ENCODE results near the gene KDM3A. TPM values are rescaled to one million over a fixed set of nuclear protein-coding genes. Genes with fewer than 3 reads are reported as not detected.

Gene KDM3A
- total RNA-seq, 4 donors from 2014 or later = 39.9 to 62.1 (median 52.0) TPM

DNA sequence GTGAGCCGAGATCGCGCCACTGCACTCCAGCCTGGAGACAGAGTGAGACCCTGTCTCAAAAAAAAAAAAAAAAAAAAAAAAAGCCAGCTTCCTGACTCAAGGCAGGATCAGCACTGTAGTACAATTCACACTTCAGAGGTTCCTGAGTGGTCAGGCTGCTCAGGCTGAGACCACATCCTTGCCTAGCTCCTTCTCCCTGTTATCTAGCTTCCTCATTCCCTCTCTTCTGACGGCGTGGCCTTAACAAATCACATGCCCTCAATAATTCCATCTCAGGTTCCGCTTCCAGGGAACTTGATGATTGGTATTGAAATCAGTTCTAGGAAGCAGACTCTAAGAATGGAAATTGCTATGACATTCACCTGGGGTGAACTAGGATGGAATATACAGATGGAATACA is 29.8 kb upstream of the KDM3A start:
- no peaks in the 10 kb centered on the region for H3K9me3 ChIP-seq
- H3K27ac ChIP-seq = no peak overlapping the region
- H3K4me3 ChIP-seq = no peak overlapping the region
- no peak for DNase-seq (ENCODE audit: low spot score in 2 of 2)
- H3K27me3 ChIP-seq = no peaks in the 10 kb centered on the region
- 75 to 82% methylated on average over 6 of the region's 6 CpGs for WGBS, 2 donors
- H3K4me1 ChIP-seq = no peaks in the 10 kb centered on the region
- no peak for TF ChIP-seq POLR2A (IDR thresholded peaks at IDR 0.05)
- TF ChIP-seq, protein P1, sequence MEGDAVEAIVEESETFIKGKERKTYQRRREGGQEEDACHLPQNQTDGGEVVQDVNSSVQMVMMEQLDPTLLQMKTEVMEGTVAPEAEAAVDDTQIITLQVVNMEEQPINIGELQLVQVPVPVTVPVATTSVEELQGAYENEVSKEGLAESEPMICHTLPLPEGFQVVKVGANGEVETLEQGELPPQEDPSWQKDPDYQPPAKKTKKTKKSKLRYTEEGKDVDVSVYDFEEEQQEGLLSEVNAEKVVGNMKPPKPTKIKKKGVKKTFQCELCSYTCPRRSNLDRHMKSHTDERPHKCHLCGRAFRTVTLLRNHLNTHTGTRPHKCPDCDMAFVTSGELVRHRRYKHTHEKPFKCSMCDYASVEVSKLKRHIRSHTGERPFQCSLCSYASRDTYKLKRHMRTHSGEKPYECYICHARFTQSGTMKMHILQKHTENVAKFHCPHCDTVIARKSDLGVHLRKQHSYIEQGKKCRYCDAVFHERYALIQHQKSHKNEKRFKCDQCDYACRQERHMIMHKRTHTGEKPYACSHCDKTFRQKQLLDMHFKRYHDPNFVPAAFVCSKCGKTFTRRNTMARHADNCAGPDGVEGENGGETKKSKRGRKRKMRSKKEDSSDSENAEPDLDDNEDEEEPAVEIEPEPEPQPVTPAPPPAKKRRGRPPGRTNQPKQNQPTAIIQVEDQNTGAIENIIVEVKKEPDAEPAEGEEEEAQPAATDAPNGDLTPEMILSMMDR (IDR thresholded peaks at IDR 0.05) = no peak
- TF ChIP-seq EP300 (IDR thresholded peaks at IDR 0.05) = no peak
- no peaks in the 10 kb centered on the region for H3K36me3 ChIP-seq

DNA sequence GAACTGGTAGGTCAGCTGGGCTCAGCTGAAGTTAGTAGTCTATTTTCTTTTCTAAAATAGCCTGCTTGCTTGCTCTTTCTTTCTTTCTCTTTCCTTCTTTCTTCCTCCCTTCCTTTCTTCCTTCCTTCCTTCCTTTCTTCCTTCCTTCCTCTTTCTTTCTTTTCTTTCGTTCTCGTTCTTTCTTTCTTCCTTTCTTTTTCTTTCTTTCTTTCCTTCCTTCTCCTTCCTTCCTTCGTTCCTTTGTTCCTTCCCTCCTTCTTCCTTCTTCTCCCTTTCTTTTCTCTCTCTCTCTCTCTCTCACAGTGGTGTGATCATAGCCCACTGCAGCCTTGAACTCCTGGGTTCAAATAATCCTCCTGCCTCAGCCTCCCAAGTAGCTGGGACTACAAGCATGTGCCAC is 29.2 kb upstream of the KDM3A start:
- Histone ChIP-seq H3K4me3 (no peak overlapping the region), H3K9me3 (no peaks in the 10 kb centered on the region), H3K27ac (no peak overlapping the region), H3K4me1 (no peaks in the 10 kb centered on the region), H3K36me3 (no peaks in the 10 kb centered on the region), H3K27me3 (no peaks in the 10 kb centered on the region)
- 83 to 85% methylated on average over 3 of the region's 3 CpGs for WGBS, 2 donors
- no peak for DNase-seq (ENCODE audit: low spot score in 2 of 2)
- TF ChIP-seq POLR2A (IDR thresholded peaks at IDR 0.05) (no peak), EP300 (IDR thresholded peaks at IDR 0.05) (no peak)
- TF ChIP-seq, protein P1 (IDR thresholded peaks at IDR 0.05) = no peak

DNA sequence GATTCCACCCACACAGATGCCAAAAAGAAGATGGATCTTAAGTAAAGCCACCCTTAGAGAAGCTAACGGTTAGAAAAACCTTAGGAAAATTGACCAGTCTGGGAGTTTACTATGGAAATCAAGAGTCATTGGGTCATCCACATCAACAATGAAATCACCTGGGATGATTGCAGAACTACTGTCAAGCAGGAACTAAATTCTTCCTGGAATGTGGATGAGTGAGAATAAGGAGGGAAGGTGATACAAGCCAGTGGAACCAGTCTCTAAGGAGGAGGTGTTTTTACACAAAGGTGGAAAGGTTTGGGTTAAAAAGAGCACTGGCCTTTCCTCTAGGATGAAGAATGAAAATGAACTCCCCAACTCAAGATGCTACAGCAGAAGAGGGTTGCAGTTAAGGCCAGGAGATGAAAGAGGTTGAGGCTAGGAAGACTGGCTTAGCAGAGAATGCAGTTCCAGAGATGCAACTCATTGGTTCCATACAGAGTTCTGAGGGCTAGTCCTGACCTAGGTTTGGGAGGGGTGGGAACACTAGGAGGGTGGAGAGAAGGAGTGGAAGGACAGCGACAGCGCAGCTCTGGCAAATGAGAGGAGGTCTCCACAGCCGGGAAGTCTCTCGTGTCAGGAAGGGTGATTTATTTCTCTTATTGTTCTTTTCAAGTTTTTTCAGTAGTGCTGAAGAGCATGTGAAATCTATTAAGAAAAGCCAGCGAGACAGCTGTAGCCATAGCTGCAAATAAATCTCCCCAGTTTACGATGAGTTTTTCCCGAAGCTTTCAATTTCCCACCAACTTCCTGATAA is 27.7 kb upstream of the KDM3A start:
- 17 to 19% methylated on average over 8 of the region's 8 CpGs for WGBS, 2 donors
- no peaks in the 10 kb centered on the region for H3K9me3 ChIP-seq
- no peak overlapping the region for H3K27ac ChIP-seq
- H3K27me3 ChIP-seq = no peaks in the 10 kb centered on the region
- no peaks in the 10 kb centered on the region for H3K36me3 ChIP-seq
- no peaks in the 10 kb centered on the region for H3K4me1 ChIP-seq
- no peak for DNase-seq (ENCODE audit: low spot score in 2 of 2)
- TF ChIP-seq, protein P1 (IDR thresholded peaks at IDR 0.05) = no peak
- no peak for TF ChIP-seq EP300 (IDR thresholded peaks at IDR 0.05)
- no peak for TF ChIP-seq POLR2A (IDR thresholded peaks at IDR 0.05)
- H3K4me3 ChIP-seq = no peak overlapping the region

DNA sequence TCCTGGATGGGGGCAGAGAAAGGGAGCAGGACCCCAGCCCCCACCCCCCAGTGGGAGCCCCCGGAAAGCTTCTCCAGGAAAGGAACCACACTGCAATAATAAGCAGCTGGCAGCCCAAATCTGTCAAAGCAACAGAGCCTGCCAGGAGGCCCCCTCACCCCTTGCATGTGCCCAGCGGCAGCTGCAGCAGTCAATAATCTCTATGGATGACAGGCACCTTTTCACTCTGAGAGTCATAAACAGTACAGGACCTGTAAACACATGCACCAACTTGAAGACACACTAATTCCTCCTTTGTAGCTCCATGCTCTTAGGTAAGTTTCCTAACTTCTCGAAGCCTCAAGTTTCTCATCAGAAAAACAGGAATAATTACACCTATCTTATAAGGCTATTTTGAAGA is 26.2 kb upstream of the KDM3A start:
- DNase-seq (ENCODE audit: low spot score in 2 of 2) = no peak
- Histone ChIP-seq H3K27me3 (no peaks in the 10 kb centered on the region), H3K4me3 (no peak overlapping the region), H3K4me1 (no peaks in the 10 kb centered on the region), H3K9me3 (no peaks in the 10 kb centered on the region), H3K27ac (no peak overlapping the region), H3K36me3 (no peaks in the 10 kb centered on the region)
- 51 to 53% methylated on average over 3 of the region's 3 CpGs for WGBS, 2 donors
- TF ChIP-seq, protein P1 (IDR thresholded peaks at IDR 0.05) = no peak
- TF ChIP-seq EP300 (IDR thresholded peaks at IDR 0.05) = no peak
- no peak for TF ChIP-seq POLR2A (IDR thresholded peaks at IDR 0.05)

DNA sequence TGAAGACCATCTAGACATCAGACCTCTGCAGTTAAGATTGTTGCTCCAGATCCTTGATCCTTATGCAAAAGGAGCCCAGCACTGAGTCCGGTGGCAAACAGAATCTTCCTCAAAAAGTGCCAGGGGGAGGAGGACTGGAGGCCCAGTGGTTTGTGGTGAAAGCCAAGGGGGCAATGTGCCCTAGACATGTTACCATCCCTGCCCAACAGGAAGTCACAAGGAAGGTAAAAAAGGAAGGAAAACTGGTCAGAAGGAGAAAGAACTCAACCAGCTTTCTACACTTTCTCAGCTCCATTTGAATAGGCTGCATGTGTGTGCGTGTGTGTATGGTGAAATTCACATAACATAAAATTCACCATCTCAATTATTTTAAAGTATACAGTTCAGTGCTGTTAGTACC is 25.0 kb upstream of the KDM3A start:
- Histone ChIP-seq H3K27me3 (no peaks in the 10 kb centered on the region), H3K4me3 (no peak overlapping the region), H3K9me3 (no peaks in the 10 kb centered on the region), H3K36me3 (no peaks in the 10 kb centered on the region), H3K27ac (no peak overlapping the region), H3K4me1 (no peaks in the 10 kb centered on the region)
- 77 to 79% methylated on average over 2 of the region's 2 CpGs for WGBS, 2 donors
- TF ChIP-seq EP300 (IDR thresholded peaks at IDR 0.05) = peak in 1 of 2 donors; percentile 40
- no peak for TF ChIP-seq POLR2A (IDR thresholded peaks at IDR 0.05)
- DNase-seq (ENCODE audit: low spot score in 2 of 2) = no peak
